NT2/D1 (cell line): ENCODE results near the gene CAMTA1.

Source experiments
- DNase-seq: peaks from one replicate; pipeline ENCODE4 v3.0.0-alpha.2; 2011; ENCODE audit warnings: low read depth, low spot score
- H3K27me3 ChIP-seq: 2 replicates; pipeline ENCODE4 v1.6.0; 2011; ENCODE audit warnings: mild to moderate bottlenecking; ENCODE audit not compliant: insufficient read length, insufficient read depth
- H3K36me3 ChIP-seq: 2 replicates; pipeline ENCODE4 v1.6.1; 2011; ENCODE audit warnings: mild to moderate bottlenecking, low read length, mixed read lengths; ENCODE audit not compliant: insufficient read depth, insufficient read length
- H3K4me1 ChIP-seq: 2 replicates; pipeline ENCODE4 v1.5.1; 2011; ENCODE audit not compliant: insufficient read depth, insufficient read length
- H3K4me3 ChIP-seq: 2 replicates; pipeline ENCODE4 v1.5.1; 2011; ENCODE audit warnings: low read depth; ENCODE audit not compliant: insufficient read length
- H3K9ac ChIP-seq: 2 replicates; pipeline ENCODE4 v1.6.0; 2011; ENCODE audit warnings: low read depth; ENCODE audit not compliant: insufficient read length
- H3K9me3 ChIP-seq: 2 replicates; pipeline ENCODE4 v1.5.1; 2011; ENCODE audit warnings: mild to moderate bottlenecking, low read length; ENCODE audit not compliant: insufficient read depth
- SUZ12 ChIP-seq: IDR thresholded peaks from 2 replicates; pipeline ENCODE4 v1.6.1; 2011; ENCODE audit not compliant: insufficient read length, insufficient read depth; ENCODE audit errors: extremely low read depth
- YY1 ChIP-seq: IDR thresholded peaks from 2 replicates; pipeline ENCODE4 v1.6.1; 2011; ENCODE audit not compliant: insufficient read length, insufficient read depth
- ZNF274 ChIP-seq: IDR thresholded peaks from 2 replicates; pipeline ENCODE4 v1.6.1; 2011; ENCODE audit warnings: mild to moderate bottlenecking, low read depth, low read length

Gene CAMTA1

GRCh38 chr1:7768583-7768982, 983.3 kb downstream of the CAMTA1 start:
- no peaks in the 10 kb centered on the region for H3K4me1 ChIP-seq
- TF ChIP-seq ZNF274 (no peak), YY1 (no peak), SUZ12 (no peak)
- DNase-seq: no peak

GRCh38 chr1:7769673-7770412, 984.6 kb downstream of the CAMTA1 start:
- Histone ChIP-seq H3K9me3 (no peaks in the 10 kb centered on the region), H3K9ac (no peak overlapping the region), H3K4me1 (no peaks in the 10 kb centered on the region), H3K36me3 (peaks cover 23% of the 10 kb centered on the region), H3K27me3 (no peaks in the 10 kb centered on the region), H3K4me3 (no peak overlapping the region)
- TF ChIP-seq YY1 (no peak), SUZ12 (no peak), ZNF274 (no peak)
- DNase-seq: no peak

More at GRCh38 chr1:7768583-7768982, 983.3 kb downstream of the CAMTA1 start:
- Histone ChIP-seq H3K4me3 (no peak overlapping the region), H3K9me3 (no peaks in the 10 kb centered on the region), H3K36me3 (peaks cover 13% of the 10 kb centered on the region), H3K9ac (no peak overlapping the region), H3K27me3 (no peaks in the 10 kb centered on the region)

GRCh38 chr1:7770669-7770996, 985.4 kb downstream of the CAMTA1 start:
- peak overlapping the region; percentile 56 for H3K4me3 ChIP-seq
- no peaks in the 10 kb centered on the region for H3K9me3 ChIP-seq
- peak overlapping the region; percentile 78 for H3K9ac ChIP-seq
- H3K36me3 ChIP-seq: peaks cover 23% of the 10 kb centered on the region
- no peak for DNase-seq
- no peaks in the 10 kb centered on the region for H3K27me3 ChIP-seq
- H3K4me1 ChIP-seq: no peaks in the 10 kb centered on the region
- TF ChIP-seq YY1: no peak
- TF ChIP-seq ZNF274: no peak
- no peak for TF ChIP-seq SUZ12

GRCh38 chr1:7770997-7771822, 986.0 kb downstream of the CAMTA1 start, which contains the start of gene VAMP3:
Gene VAMP3 (plus strand): TSS chr1:7771296. CDS start chr1:7771384, 88 bp downstream.
- Histone ChIP-seq H3K36me3 (peaks cover 27% of the 10 kb centered on the region), H3K9me3 (no peaks in the 10 kb centered on the region), H3K4me1 (no peaks in the 10 kb centered on the region), H3K4me3 (peak within 1 kb of the TSS; percentile 86), H3K27me3 (no peaks in the 10 kb centered on the region), H3K9ac (peak within 1 kb of the TSS; percentile 92)
- TF ChIP-seq YY1: no peak
- TF ChIP-seq SUZ12: no peak
- no peak for TF ChIP-seq ZNF274
- no peak for DNase-seq

- H3K4me3 ChIP-seq: peak overlapping the region; percentile 86
- H3K9me3 ChIP-seq: no peaks in the 10 kb centered on the region
- H3K4me1 ChIP-seq: no peaks in the 10 kb centered on the region
- no peaks in the 10 kb centered on the region for H3K27me3 ChIP-seq
- H3K36me3 ChIP-seq: peaks cover 31% of the 10 kb centered on the region
- TF ChIP-seq YY1: no peak
- no peak for TF ChIP-seq ZNF274
- no peak for TF ChIP-seq SUZ12
- no peak for DNase-seq
- H3K9ac ChIP-seq: peak overlapping the region; percentile 92
Measured at GRCh38 chr1:7771823-7772299, 986.6 kb downstream of the CAMTA1 start.

GRCh38 chr1:7777591-7777990, 992.3 kb downstream of the CAMTA1 start:
- Histone ChIP-seq H3K9me3 (no peaks in the 10 kb centered on the region), H3K4me1 (no peaks in the 10 kb centered on the region), H3K9ac (no peak overlapping the region), H3K4me3 (no peak overlapping the region), H3K36me3 (peaks cover 65% of the 10 kb centered on the region), H3K27me3 (no peaks in the 10 kb centered on the region)
- TF ChIP-seq SUZ12 (no peak), YY1 (no peak), ZNF274 (no peak)
- DNase-seq: no peak

- DNase-seq: no peak
- Histone ChIP-seq H3K27me3 (no peaks in the 10 kb centered on the region), H3K9ac (no peak overlapping the region), H3K9me3 (no peaks in the 10 kb centered on the region), H3K4me1 (no peaks in the 10 kb centered on the region), H3K4me3 (no peak overlapping the region), H3K36me3 (peaks cover 59% of the 10 kb centered on the region)
- TF ChIP-seq YY1: no peak
- TF ChIP-seq ZNF274: no peak
- no peak for TF ChIP-seq SUZ12
Measured at GRCh38 chr1:7778133-7778628, 992.9 kb downstream of the CAMTA1 start.
